DOHH2 (cell line): ENCODE measurements around the gene CLASP1.

Experiments
- CTCF ChIP-seq: fragments of 200-600 bp; sonication (generic); IDR thresholded peaks from one replicate; pipeline ENCODE4 v1.5.1; 2014; ENCODE audit warnings: antibody characterized with exemption, mild to moderate bottlenecking, low read depth, low read length; ENCODE audit not compliant: poor library complexity, severe bottlenecking
- EZH2phosphoT487 ChIP-seq: fragments of 200-600 bp; sonication (generic); IDR thresholded peaks from 2 replicates; pipeline ENCODE4 v1.6.1; 2017; ENCODE audit warnings: borderline replicate concordance, mild to moderate bottlenecking, antibody characterized with exemption, low read length, moderate library complexity, mixed read lengths

GRCh38 chr2:121446647-121447241, 202.5 kb downstream of the CLASP1 start:
- no peak for TF ChIP-seq CTCF
- TF ChIP-seq EZH2phosphoT487 = no peak
